ENCODE data around the gene RPS19.
"Not testable (repeated sequence)": the region's sequence is repeated elsewhere in the genome, so short reads cannot be mapped to it uniquely, and the experiment has no call there.

Gene RPS19

DNA sequence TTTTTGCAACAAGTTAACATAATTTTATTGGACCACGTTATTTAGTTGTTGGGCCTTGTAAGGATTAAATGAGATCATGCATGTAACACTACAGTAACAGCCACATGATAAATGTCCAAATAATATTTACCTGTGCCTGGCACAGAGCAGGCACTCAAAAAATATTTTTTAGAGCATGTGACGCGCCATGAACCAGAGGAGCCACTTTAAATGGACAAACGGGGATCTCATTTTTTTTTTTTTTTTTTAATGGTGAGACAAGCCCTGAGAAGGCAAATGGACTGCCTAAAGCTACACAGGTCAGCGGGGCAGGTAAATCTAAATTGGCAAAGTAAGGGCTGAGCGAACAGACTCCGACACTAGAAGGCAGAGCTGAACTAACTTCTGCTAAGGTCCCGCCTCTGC is 840 bp upstream of the RPS19 start:
- in situ Hi-C loops (cut with HindIII; ENCODE audit: low sequenced_read_pairs), result no loop called here

- in situ Hi-C loops (cut with HindIII; ENCODE audit: low sequenced_read_pairs), result no loop called here
Measured at GRCh38 chr19:41860419-41861115, 512 bp downstream of the RPS19 start.

DNA sequence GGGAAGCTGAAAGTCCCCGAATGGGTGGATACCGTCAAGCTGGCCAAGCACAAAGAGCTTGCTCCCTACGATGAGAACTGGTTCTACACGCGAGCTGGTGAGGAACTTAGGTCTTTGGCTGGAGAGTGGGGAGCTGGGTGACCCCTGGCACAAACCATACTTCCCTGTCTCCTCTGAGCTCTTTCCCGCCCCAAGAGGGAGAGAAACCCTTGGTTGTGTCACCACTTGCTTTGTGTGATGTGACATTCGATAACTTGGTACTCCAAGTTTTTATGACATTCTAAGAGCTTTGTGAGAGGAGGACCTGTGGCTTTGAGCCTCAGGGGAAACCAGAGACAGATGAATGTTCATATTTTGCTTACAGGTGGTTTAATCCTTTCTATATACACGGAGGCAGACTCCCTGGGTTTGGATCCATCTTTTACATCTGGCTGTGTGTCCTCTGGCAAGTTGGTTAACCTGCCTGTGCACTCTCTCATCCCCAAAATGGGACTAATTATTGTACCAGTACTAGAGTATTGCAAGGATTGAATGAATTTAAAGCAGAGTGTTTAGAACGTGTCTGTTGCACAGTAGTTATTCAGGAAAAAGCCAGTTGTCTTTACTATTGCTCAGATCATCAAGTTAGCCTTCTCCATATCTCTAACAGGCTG is 1.2 kb downstream of the RPS19 start:
- in situ Hi-C loops (cut with HindIII; ENCODE audit: low sequenced_read_pairs), result no loop called here

DNA sequence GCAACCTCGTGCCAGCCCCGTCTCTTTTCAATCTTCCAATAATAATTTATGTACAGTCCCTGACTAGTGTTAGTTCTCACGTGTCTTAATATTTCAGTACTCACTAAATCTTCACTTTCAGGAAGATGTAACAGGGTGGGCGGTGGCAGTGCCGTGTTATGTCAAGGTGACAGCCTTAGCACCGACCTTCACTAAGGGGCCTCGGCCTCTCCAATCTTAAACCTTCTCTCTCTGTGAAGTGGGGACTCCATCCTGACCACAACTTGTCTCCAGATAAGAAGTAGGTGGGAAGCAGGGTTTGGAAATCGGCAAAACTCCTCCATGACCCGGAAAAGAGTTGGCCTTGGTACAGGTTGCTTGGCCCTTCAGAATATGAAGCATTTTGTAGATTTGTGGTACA is 1.8 kb downstream of the RPS19 start:
- in situ Hi-C loops (cut with HindIII; ENCODE audit: low sequenced_read_pairs), result no loop called here

GRCh38 chr19:41862445-41862986 is 2.5 kb downstream of the RPS19 start:
- in situ Hi-C loops (cut with HindIII; ENCODE audit: low sequenced_read_pairs), result no loop called here

DNA sequence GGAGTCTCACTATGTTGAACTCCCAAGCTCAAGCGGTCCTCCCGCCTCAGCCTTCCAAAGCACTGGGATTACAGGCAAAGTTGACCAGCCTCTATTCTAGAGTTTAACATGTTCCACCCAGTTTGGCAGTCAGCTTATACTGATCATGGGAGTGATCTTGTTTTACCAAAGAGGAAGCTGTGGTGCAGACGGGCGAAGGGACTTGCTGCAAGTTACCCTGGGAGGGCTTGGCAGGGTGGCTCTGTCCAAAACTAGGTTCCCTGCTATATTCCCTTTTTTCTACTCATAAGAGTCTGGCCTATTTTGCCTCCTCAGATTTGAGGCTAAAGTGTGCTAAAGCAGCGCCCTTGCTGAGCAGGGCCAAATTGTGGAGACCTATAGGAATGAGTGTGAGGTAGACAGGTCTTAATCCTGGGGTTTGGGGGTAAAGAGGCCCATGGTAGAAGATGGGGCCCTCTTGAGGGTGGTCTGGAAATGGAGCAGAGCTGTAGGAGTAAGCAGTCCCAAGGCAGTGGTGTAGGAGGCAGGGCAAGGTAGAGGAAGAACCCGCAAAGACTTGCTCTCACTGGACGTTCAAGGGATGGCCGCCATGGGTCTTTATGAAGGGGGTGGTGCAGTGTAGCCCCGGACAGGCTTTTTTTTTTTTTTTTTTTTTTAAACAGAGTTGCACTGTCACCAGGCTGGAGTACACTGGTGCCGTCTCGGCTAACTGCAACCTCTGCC is 3.3 kb downstream of the RPS19 start:
- in situ Hi-C loops (cut with HindIII; ENCODE audit: low sequenced_read_pairs), result no loop called here

GRCh38 chr19:41864374-41864773 is 4.3 kb downstream of the RPS19 start:
- in situ Hi-C loops (cut with HindIII; ENCODE audit: low sequenced_read_pairs), result no loop called here

DNA sequence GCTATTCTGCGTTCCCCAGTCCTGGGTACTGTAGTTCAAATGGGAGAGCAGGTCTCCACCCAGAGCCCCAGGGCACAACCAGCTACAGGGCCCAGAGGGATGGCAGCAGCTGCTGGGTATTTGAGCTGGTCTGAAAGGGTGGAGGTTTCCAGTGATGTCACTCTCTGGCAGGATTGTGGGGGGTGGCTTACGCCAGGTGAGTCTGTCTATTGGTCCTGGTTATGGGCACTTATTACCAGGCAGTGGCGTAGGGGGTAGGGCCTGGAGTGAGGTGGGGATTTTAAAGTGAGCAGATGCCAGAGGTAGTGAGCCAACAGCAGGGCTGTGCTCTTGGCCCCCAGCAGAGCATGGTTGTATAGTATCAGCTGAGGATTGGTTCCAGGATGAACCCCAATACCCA is 6.2 kb downstream of the RPS19 start:
- in situ Hi-C loops (cut with HindIII; ENCODE audit: low sequenced_read_pairs), result no loop called here

DNA sequence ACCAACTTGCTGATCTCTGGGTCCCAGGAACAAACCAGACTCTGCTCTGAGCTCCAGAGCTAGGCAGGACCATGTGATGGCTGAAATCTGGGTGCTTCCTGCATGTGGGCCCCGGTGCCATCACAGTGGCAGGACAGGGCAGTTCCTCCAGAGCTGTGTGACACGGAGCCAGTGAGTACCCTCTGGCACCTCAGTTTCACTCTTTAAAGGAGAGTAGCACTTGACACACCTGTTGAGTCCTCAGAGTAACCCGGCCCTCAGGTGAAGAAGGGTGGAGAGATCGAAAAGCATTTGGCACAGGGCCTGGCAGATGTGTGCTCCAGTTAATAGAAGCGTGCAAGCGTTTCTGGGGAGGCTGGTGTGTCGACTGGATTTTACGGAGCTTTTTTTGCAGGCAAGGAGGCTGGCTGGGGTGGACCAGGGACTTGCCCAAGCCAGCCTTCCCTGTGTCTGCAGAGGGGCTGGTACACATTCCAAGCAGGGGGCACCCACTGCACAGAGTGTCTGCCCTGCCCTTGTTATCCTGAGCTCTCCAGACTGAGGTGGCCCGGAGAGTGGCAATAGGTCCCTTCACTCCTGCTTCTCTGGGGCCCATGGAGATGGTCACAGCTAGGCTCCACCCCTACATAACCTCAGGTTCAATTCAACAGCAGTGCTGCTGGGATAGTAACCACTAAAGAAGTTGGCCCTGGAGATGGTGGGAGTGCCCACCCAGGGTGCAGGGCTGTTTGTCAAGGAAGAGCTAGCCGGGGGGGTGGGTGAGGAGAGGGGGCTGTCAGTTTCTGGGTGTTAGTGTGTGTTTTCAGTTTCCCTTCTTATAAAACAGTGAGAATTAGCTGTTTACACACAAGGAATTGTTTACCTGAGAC is 8.3 kb downstream of the RPS19 start:
- in situ Hi-C loops (cut with HindIII; ENCODE audit: low sequenced_read_pairs), result no loop called here

DNA sequence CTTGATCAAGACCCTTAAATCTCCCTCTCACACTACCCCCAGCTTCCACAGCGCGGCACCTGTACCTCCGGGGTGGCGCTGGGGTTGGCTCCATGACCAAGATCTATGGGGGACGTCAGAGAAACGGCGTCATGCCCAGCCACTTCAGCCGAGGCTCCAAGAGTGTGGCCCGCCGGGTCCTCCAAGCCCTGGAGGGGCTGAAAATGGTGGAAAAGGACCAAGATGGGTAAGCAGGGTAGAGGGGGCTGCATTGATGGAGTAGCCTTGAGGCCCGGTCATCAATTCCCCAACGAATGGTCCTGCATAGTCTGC is 8.9 kb downstream of the RPS19 start:
- in situ Hi-C loops (cut with HindIII; ENCODE audit: low sequenced_read_pairs), result no loop called here

DNA sequence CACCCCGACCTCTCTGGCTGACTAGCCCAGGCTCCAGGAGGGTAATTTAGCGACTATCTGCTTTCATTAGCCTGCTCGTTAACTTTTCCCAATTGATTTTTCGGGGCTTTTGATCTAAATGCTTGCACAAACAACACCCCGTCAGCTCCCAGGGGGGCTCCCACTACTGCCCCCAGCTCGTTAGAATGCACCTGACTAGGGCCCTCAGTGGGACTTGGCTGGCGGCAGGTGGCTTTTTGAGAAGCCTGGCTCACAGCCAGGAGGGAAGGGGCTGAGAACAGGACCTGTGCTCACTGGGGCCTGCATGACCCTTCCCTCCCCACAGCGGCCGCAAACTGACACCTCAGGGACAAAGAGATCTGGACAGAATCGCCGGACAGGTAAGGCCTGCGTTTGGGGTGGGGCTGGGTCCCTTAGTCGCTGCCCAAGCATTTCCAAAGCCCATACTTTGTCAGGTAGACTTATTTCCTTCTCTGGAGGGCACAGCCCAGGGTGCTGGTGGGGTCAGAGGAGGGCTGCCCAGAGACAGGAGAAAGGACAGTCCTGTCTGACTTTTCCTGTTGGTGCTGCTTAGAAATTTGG is 9.4 kb downstream of the RPS19 start:
- in situ Hi-C loops (cut with HindIII; ENCODE audit: low sequenced_read_pairs), result no loop called here

- in situ Hi-C loops (cut with HindIII; ENCODE audit: low sequenced_read_pairs), result no loop called here
Measured at GRCh38 chr19:41870401-41870873, 10.4 kb downstream of the RPS19 start.

- in situ Hi-C loops (cut with HindIII; ENCODE audit: low sequenced_read_pairs), result no loop called here
Measured at GRCh38 chr19:41871573-41872383, 11.7 kb downstream of the RPS19 start.

DNA sequence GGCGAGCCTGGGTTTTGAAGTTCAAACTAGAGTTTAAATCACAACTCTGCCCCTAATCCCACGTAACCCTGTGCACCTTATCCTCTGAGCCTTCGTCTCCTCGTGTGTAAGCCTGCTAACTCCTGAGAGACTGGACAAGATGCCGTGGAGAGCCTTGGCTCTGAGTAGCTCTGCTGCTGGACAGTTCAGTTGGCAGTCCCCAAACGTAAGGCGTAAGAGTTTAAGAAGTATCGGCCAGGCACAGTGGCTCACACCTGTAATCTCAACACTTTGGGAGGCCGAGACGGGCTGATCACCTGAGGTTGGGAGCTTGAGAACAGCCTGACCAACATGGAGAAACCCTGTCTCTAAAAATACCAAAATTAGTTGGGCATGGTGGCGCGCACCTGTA is 12.3 kb downstream of the RPS19 start:
- in situ Hi-C loops (cut with HindIII; ENCODE audit: low sequenced_read_pairs), result no loop called here

GRCh38 chr19:41872775-41873647 is 13.0 kb downstream of the RPS19 start:
- in situ Hi-C loops (cut with HindIII; ENCODE audit: low sequenced_read_pairs), result no loop called here

DNA sequence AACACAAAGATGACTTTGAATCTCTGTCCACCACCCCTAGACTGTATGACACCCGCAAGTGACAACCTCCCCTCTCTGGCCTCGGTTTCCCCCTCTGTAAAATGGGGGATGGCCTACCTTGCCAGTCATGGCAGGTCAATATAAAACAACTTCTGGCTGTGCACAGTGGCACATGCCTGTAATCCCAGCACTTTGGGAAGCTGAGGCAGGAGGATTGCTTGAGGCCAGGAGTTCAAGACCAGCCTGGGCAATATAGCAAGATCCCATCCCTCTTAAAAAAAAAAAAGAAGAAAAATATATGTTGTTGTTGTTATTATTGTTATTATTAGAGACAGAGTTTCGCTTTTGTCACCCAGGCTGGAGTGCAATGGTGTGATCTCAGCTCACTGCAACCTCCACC is 15.9 kb downstream of the RPS19 start:
- in situ Hi-C loops (cut with HindIII; ENCODE audit: low sequenced_read_pairs), result not testable (repeated sequence)

DNA sequence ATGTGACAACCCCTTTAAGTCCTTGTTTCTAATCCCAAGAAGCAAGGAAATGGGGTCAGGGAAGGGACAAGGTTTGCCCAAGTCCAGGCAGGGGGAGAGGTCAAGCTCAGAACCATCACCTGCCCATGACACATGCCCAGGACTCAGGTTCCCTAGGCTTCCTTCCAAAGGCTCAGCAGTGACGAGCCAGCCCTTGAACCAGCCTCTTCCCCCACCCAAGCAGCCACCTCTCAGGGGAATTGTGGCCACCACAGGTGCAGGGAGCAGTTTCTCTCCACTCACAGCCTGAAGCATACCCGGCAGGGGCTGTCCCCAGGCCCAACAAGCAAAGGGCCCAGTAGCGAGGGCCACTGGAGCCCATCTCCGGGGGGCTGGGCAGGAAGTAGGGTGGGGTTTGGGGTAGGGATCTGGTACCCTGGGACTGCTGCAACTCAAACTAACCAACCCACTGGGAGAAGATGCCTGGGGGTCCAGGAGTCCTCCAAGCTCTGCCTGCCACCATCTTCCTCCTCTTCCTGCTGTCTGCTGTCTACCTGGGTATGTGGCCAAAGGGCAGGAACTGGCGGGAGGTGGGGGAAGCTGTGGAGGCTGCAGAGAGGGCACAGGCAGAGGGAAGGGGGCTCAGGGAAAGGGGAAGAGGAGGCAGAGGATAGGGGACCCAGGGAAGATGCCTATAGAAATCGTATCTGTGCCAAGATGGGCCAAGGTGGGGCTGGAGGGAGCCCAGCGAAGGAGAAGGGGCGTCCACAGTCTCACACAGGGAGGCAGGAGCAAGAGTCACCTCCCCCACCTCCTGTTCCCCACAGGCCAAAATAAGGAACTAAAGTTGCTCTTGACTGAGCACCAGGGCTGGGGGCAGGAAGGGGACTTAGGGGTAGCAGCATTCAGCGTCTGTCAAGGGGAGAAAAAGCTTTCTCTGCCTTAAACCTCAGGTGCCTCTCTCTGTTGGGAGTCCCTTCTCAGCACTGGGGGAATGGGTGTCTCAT is 17.1 kb downstream of the RPS19 start, which contains the start of gene CD79A:
Gene CD79A (plus strand): TSS at position 433 of the 986 bp plus-strand sequence. CDS start 26 bp downstream, at position 459.
- in situ Hi-C loops (cut with HindIII; ENCODE audit: low sequenced_read_pairs), result no loop called here

Measured in endothelial cell of hepatic sinusoid (primary cell).